AG10803 (cell line): ENCODE measurements around the gene SURF6.
"Not testable (repeated sequence)": the region's sequence is repeated elsewhere in the genome, so short reads cannot be mapped to it uniquely, and the experiment has no call there.

Experiments
- DNase-seq: peaks from one replicate; pipeline ENCODE4 v3.0.0; 2010; ENCODE audit warnings: low read depth
- H3K4me3 ChIP-seq: 2 replicates; pipeline ENCODE4 v1.5.1; 2011; ENCODE audit warnings: mild to moderate bottlenecking, low read length, control low read depth
- CTCF ChIP-seq: conservative IDR thresholded peaks from 2 replicates; pipeline ENCODE4 v1.5.1; 2011; ENCODE audit warnings: mild to moderate bottlenecking, low read length, control low read depth, inconsistent platforms

The SURF6 gene

GRCh38 chr9:133323991-133324703, 11.8 kb downstream of the SURF6 start:
- DNase-seq: no peak
- H3K4me3 ChIP-seq: no peak overlapping the region
- TF ChIP-seq CTCF: no peak

GRCh38 chr9:133323211-133323610, 12.8 kb downstream of the SURF6 start:
- no peak for TF ChIP-seq CTCF

GRCh38 chr9:133322701-133323100, 13.3 kb downstream of the SURF6 start:
- no peak overlapping the region for H3K4me3 ChIP-seq
- no peak for TF ChIP-seq CTCF

More at GRCh38 chr9:133323211-133323610, 12.8 kb downstream of the SURF6 start:
- no peak overlapping the region for H3K4me3 ChIP-seq
- no peak for DNase-seq

GRCh38 chr9:133321411-133321935, 14.5 kb downstream of the SURF6 start:
- no peak overlapping the region for H3K4me3 ChIP-seq
- TF ChIP-seq CTCF: no peak
- DNase-seq: no peak

More at GRCh38 chr9:133322701-133323100, 13.3 kb downstream of the SURF6 start:
- DNase-seq: no peak

- no peak for TF ChIP-seq CTCF
- H3K4me3 ChIP-seq: no peak overlapping the region
- DNase-seq: no peak
These were observed 15.5 kb downstream of the SURF6 start for GRCh38 chr9:133320421-133320881.

GRCh38 chr9:133317551-133317950, 18.4 kb downstream of the SURF6 start:
- DNase-seq, H3K4me3 ChIP-seq: not testable (repeated sequence)

GRCh38 chr9:133315997-133316396, 20.0 kb downstream of the SURF6 start:
- TF ChIP-seq CTCF: no peak
- DNase-seq: no peak

More at GRCh38 chr9:133315997-133316396, 20.0 kb downstream of the SURF6 start:
- H3K4me3 ChIP-seq: no peak overlapping the region
